ENCODE measurements around the gene PTPRO.
A peak's percentile ranks its signal among the peaks of the same experiment; 100 is the strongest.
"Not testable (repeated sequence)": the region's sequence is repeated elsewhere in the genome, so short reads cannot be mapped to it uniquely, and the experiment has no call there.

Gene PTPRO

DNA sequence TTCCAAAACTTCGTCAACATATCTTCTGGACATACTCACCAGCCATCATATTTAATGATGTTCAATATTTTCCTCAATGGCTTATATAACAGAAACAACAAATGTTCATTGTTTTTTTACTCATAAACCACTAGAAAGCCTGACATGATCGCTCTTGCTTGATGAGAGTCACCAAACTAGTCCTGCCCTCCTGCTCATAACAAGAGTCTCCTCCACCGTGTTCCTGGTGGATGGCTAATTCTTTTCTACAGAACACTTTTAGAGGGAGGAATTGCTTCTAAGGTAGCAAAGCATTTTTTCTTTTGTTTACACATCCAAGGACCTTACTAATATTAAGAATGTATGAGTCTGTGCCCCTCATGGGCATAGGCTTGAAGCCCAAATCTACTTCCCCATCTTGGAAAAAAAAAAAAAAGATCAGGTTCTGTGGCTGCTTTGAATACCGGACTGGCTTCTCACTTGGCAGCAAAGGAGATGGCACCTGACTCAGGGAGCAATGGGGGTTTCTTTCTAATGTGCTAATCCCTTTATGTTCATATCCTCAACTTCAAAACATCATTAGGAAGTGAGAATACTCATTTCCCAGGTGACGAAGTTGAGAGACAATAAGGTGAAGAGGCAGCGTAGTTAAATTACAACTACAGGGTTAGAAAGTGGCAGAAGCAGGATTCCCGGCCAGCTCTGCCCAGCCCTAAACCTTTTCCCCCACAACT lies 278.1 kb downstream of the PTPRO start:
- Mint-ChIP-seq H3K9me3 (no peaks in the 10 kb centered on the region), H3K36me3 (ENCODE audit: insufficient read depth) (no peaks in the 10 kb centered on the region), H3K4me3 (no peak overlapping the region), H3K27me3 (peaks cover 25 to 33% of the 10 kb centered on the region in 2 donors), H3K4me1 (ENCODE audit: low read depth in 2 of 2) (no peaks in the 10 kb centered on the region), H3K27ac (no peak overlapping the region)
- ATAC-seq (replicated peaks) (no peak), DNase-seq (no peak)

DNA sequence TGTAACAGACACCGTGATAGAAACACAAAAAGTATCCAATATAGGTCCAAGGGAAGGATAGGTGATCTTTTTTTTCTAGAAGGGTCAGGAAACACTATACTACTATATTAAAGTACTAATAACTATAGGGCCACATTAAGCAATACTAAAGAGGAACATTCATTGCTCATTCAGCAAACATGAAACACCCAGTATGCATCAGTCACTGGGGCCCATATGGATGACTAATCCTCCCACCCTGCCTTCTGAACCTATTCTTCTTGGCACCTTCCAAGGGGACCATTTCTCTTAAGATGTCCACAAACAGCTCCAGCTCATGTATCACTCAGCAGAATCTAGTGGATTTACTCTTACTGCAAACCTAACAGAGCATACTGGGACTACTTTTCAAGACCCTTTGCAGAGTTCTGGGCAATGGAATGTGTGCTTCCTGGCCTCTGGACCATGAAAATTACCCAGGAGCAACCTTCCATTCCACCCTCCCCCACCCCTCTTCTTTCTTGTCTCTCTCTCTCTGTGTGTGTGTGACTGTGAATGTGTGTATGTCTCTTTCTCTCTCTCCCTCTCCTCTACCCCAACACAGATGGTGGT lies 279.0 kb downstream of the PTPRO start:
- Mint-ChIP-seq H3K27ac (no peak overlapping the region), H3K36me3 (ENCODE audit: insufficient read depth) (no peaks in the 10 kb centered on the region), H3K27me3 (peaks cover 25 to 26% of the 10 kb centered on the region in 2 donors), H3K4me3 (no peak overlapping the region), H3K9me3 (no peaks in the 10 kb centered on the region), H3K4me1 (ENCODE audit: low read depth in 2 of 2) (no peaks in the 10 kb centered on the region)
- DNase-seq, result no peak
- peak; percentile 12 for ATAC-seq (replicated peaks)

- ATAC-seq (replicated peaks), result no peak
These were observed 279.9 kb downstream of the PTPRO start for GRCh38 chr12:15602051-15602672.

GRCh38 chr12:15603474-15604085 lies 281.3 kb downstream of the PTPRO start:
- H3K4me1 Mint-ChIP-seq (ENCODE audit: low read depth in 2 of 2), result no peaks in the 10 kb centered on the region
- H3K27ac Mint-ChIP-seq, result no peak overlapping the region
- H3K4me3 Mint-ChIP-seq, result no peak overlapping the region
- ATAC-seq (replicated peaks) (no peak), DNase-seq (no peak)
- no peaks in the 10 kb centered on the region for H3K36me3 Mint-ChIP-seq (ENCODE audit: insufficient read depth)
- peaks cover 15 to 24% of the 10 kb centered on the region in 2 donors for H3K27me3 Mint-ChIP-seq
- no peaks in the 10 kb centered on the region for H3K9me3 Mint-ChIP-seq

More at GRCh38 chr12:15602051-15602672, 279.9 kb downstream of the PTPRO start:
- Mint-ChIP-seq H3K4me1 (ENCODE audit: low read depth in 2 of 2) (no peaks in the 10 kb centered on the region), H3K9me3 (no peaks in the 10 kb centered on the region), H3K4me3 (no peak overlapping the region), H3K27ac (no peak overlapping the region), H3K36me3 (ENCODE audit: insufficient read depth) (no peaks in the 10 kb centered on the region), H3K27me3 (peaks cover 24 to 31% of the 10 kb centered on the region in 2 donors)
- DNase-seq, result no peak

DNA sequence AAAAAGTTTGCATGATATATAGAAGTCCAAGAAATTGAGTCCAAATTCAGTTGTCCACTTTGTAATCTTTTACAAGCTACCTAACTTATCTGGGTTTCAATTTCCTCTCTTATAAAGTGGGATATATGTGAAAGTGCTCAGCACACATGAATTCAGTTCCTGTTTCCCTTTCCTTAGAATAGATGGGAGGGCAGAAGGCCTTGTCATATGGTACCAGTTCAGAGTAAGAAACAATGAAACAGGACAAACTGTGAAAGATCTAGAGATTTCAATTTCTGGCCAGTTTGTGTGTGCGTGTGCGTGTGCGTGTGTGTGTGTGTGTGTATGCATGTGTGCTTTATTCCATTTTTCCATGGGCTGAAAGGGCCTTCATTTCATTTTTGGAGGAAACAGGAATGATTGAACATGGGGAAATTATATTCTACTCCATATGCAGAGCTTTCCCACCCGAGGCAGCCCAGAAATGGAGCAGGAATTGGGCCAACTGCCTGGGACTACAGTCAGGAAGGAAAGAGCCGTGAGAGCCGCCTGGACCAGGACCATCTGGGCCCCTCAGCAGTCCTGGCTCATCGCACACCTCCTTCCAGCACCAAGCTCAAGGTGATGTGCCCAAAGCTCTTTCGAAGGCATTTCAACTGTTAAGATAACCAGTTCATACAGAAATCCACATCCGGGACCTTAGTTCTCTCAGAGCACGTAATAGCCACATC lies 283.7 kb downstream of the PTPRO start:
- Mint-ChIP-seq H3K36me3 (ENCODE audit: insufficient read depth) (no peaks in the 10 kb centered on the region), H3K27ac (no peak overlapping the region), H3K9me3 (no peaks in the 10 kb centered on the region), H3K4me3 (no peak overlapping the region), H3K4me1 (ENCODE audit: low read depth in 2 of 2) (no peaks in the 10 kb centered on the region), H3K27me3 (peaks cover 15 to 24% of the 10 kb centered on the region in 2 donors)
- no peak for DNase-seq
- no peak for ATAC-seq (replicated peaks)

DNA sequence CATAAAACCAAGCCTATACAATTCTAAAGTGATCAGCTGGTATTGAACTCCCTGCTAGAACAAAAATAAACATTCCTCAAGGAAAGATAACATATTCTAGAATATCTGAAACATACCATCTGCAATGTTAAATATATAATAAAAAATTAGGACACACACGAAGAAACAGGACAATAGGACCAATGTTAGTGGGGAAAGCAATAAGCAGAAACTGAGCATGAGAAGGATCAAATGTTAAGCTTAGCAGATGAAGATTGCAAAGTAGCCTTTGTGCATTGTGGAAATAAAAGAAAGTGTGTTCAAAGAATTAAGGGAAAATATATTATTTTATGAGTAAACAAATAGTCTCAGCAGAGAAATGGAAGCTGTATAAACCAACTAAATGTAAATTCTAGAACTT lies 286.1 kb downstream of the PTPRO start:
- no peak for DNase-seq
- Mint-ChIP-seq H3K4me3 (no peak overlapping the region), H3K36me3 (ENCODE audit: insufficient read depth) (no peaks in the 10 kb centered on the region), H3K27me3 (peaks cover 11 to 13% of the 10 kb centered on the region in 2 donors), H3K9me3 (peaks cover 0 to 2% of the 10 kb centered on the region in 2 donors), H3K4me1 (ENCODE audit: low read depth in 2 of 2) (no peaks in the 10 kb centered on the region), H3K27ac (no peak overlapping the region)
- ATAC-seq (replicated peaks), result no peak

- Mint-ChIP-seq H3K9me3 (peaks cover 0 to 2% of the 10 kb centered on the region in 2 donors), H3K27ac (no peak overlapping the region)
- ATAC-seq (replicated peaks), result no peak
These were observed 286.6 kb downstream of the PTPRO start for GRCh38 chr12:15608941-15609340.

GRCh38 chr12:15613981-15614380 lies 291.7 kb downstream of the PTPRO start:
- peaks cover 0 to 2% of the 10 kb centered on the region in 2 donors for H3K9me3 Mint-ChIP-seq

More at GRCh38 chr12:15608941-15609340, 286.6 kb downstream of the PTPRO start:
- DNase-seq, result no peak
- Mint-ChIP-seq H3K36me3 (ENCODE audit: insufficient read depth) (no peaks in the 10 kb centered on the region), H3K4me1 (ENCODE audit: low read depth in 2 of 2) (no peaks in the 10 kb centered on the region), H3K4me3 (no peak overlapping the region), H3K27me3 (peaks cover 7 to 9% of the 10 kb centered on the region in 2 donors)

DNA sequence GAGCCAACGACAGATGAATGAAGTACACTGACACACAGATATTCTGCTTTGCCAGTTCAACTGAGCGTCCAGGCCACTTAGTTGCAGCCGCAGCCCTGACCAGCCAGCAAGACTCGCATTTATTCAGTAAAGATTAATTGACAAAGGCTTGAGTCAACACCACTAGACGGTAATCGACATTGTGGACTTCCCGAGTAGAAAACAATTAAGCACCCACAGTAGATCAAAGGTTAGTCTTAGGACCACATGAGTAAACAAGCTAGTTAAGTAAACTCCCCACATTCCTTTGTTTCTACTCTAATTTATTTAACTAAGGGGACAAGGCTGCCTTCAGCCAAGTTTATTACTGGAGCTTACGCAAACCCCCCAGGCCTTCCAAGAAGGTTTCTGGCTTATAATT lies 294.2 kb downstream of the PTPRO start:
- not testable (repeated sequence) for H3K4me1 Mint-ChIP-seq (ENCODE audit: low read depth in 2 of 2); H3K4me3 Mint-ChIP-seq; H3K36me3 Mint-ChIP-seq (ENCODE audit: insufficient read depth); H3K27ac Mint-ChIP-seq; DNase-seq; ATAC-seq (replicated peaks); H3K9me3 Mint-ChIP-seq
- peaks cover 32 to 39% of the 10 kb centered on the region in 2 donors for H3K27me3 Mint-ChIP-seq

More at GRCh38 chr12:15613981-15614380, 291.7 kb downstream of the PTPRO start:
- Mint-ChIP-seq H3K27me3 (peaks cover 24 to 30% of the 10 kb centered on the region in 2 donors), H3K36me3 (ENCODE audit: insufficient read depth) (peaks cover 2% of the 10 kb centered on the region), H3K27ac (no peak overlapping the region), H3K4me3 (no peak overlapping the region), H3K4me1 (ENCODE audit: low read depth in 2 of 2) (no peaks in the 10 kb centered on the region)
- ATAC-seq (replicated peaks) (no peak), DNase-seq (no peak)

DNA sequence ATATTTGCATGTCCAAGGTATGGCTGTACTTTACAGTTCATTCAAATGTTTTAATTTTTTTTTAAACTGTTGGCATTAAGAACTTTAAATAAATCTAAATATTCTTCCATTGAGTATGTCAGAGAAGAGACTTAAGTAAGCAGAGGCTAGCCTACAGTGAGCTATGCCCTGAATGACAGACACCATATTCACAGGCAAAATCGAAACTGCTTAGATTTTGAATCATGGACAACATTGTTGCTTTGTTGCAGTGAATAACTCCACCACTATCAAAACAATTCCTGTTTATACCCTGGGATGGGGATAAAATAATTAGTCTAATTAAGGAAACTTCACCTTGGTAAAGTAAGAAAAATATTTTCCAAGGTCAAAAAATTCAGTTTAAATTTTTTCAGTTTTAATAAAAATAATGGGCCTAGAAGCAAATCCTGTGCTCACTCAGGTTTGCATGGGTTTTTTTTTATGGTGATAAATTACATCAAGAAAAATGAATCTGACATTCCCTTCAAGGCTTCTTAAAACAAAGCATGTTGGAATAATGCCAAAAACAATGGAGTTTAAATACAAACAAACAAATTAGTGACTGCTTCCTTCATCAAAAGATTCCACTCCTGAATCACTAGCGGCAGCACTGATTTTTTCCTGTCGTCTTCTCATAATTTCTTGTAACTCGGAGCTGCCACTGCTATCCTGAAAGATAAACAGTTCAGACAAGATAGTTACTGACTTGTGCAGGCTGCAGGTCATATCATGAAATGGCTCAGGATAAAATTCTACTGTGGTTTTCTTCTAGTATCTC lies 298.6 kb downstream of the PTPRO start:
- ATAC-seq (replicated peaks), result no peak
- peaks cover 2% of the 10 kb centered on the region for H3K36me3 Mint-ChIP-seq (ENCODE audit: insufficient read depth)
- H3K27ac Mint-ChIP-seq, result no peak overlapping the region
- H3K27me3 Mint-ChIP-seq, result peaks cover 39 to 45% of the 10 kb centered on the region in 2 donors
- H3K9me3 Mint-ChIP-seq, result no peaks in the 10 kb centered on the region
- no peak overlapping the region for H3K4me3 Mint-ChIP-seq
- DNase-seq, result no peak
- H3K4me1 Mint-ChIP-seq (ENCODE audit: low read depth in 2 of 2), result no peaks in the 10 kb centered on the region

- peaks cover 15 to 23% of the 10 kb centered on the region in 2 donors for H3K27me3 Mint-ChIP-seq
- no peak overlapping the region for H3K4me3 Mint-ChIP-seq
- H3K36me3 Mint-ChIP-seq (ENCODE audit: insufficient read depth), result no peaks in the 10 kb centered on the region
- H3K9me3 Mint-ChIP-seq, result no peaks in the 10 kb centered on the region
- no peak overlapping the region for H3K27ac Mint-ChIP-seq
- ATAC-seq (replicated peaks) (no peak), DNase-seq (no peak)
- no peaks in the 10 kb centered on the region for H3K4me1 Mint-ChIP-seq (ENCODE audit: low read depth in 2 of 2)
These were observed 302.8 kb downstream of the PTPRO start for GRCh38 chr12:15625075-15625474.

DNA sequence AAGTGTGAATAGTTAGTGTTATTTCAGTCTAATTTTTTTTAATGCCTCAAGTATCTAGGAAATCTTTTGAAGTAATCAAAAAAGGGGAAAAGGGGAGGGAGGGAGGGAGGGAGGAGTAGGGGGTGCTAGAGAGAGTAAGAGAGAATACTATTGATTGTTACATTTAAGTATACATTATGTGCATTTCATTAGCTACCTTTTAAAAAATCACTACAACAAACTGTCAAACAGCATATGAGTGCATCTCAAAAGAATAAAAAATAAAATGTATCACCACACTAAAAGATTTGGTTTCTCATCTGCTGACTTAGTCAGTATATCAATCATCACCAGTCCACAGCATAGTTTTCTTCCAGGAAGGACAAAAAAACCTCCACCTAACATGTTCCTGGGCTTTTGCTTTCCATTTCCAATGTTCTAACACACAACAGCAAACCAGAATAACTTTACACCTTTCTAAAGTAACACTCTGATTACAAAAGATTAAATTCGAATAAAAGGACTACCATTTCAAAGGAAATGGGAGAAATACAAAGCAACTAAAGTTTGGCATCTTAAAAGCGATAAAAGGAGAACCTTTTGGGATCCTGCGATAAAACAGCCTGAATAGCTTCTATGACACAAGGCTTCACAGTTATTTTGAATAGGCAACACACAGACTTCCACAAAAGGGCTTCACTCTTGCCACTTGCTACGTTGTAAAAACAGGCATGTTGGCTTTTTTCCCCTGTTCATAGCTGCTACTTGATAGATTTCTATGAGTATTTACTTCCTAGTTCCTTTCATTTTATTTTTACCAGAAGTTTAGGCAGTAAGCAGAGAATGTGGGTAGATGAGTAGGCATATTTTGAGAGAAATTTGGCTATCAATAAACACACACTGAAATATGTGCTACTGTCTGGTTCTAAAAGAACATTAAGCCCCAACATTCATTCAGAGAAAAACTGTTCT lies 306.0 kb downstream of the PTPRO start:
- DNase-seq, result no peak
- H3K4me1 Mint-ChIP-seq (ENCODE audit: low read depth in 2 of 2), result no peaks in the 10 kb centered on the region
- peaks cover 15 to 19% of the 10 kb centered on the region in 2 donors for H3K27me3 Mint-ChIP-seq
- H3K4me3 Mint-ChIP-seq, result no peak overlapping the region
- H3K36me3 Mint-ChIP-seq (ENCODE audit: insufficient read depth), result no peaks in the 10 kb centered on the region
- no peak overlapping the region for H3K27ac Mint-ChIP-seq
- ATAC-seq (replicated peaks), result no peak
- no peaks in the 10 kb centered on the region for H3K9me3 Mint-ChIP-seq
